Right ventricle myocardium superior (tissue), 1 donor: ENCODE data around the gene TPRG1. TPM values are rescaled to one million over a fixed set of nuclear protein-coding genes. Genes with fewer than 3 reads are reported as not detected.
A peak's percentile ranks its signal among the peaks of the same experiment; 100 is the strongest.

Source experiments
- ATAC-seq: fragments of 200-7000 bp; cut with Tn5 transposase; one replicate; pipeline ENCODE4 v1.9.1; 2020; ENCODE audit warnings: mild to moderate bottlenecking; ENCODE audit not compliant: poor library complexity
- DNase-seq: peaks from one replicate; pipeline ENCODE4 v3.0.0-alpha.2; 2020
- intact Hi-C: fragments of 100-400 bp; cut with DNase I; formaldehyde crosslinking; loops from one replicate; pipeline ENCODE4 v1.11.2; 2022
- total RNA-seq: library from RNA; stranded (reverse); fragmentation: NEBNext Ultra II Directional; extraction: Animal tissue kit (Norgen Biotek cat#: 25700); gene quantifications from one replicate; pipeline ENCODE4 v1.2.1, GENCODE V29; 2021
- donor health status: DM: no; HTN: yes; CAD: no; lungs with severe emphysema.

TPRG1 gene
- total RNA-seq, 1 donor from 2014 or later, result 2.7 TPM

DNA sequence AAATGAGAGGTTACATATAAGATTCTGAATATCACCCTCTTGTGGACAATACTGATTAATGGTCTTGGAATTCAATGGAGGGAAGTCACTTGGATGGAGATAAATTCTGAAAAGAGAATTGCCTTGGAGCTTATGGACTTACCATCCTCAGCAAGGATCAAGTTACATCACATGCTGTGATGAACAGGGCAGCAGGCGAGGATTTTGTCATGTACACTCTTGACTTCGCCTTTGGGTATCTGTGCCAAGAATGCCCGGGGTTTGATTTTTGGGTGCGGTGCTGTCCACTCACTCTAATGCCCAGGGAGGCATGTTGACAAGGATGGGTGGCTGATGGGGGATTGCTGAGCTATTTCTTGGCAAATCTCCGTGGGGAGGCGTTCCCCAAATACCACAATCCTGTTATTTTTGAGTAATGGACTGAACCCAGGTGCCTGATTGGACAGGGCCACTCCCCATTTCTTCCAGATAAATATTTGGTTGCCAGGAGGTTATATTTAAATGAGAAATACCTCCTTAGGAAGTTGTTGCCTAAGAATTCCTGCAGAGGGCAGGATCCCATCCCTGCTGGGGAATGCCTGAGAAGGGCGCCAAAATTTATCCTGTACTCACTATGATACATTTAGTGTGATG lies 96.3 kb downstream of the TPRG1 start:
- intact Hi-C loops, result no loop called here
- ATAC-seq (no peak), DNase-seq (no peak)

DNA sequence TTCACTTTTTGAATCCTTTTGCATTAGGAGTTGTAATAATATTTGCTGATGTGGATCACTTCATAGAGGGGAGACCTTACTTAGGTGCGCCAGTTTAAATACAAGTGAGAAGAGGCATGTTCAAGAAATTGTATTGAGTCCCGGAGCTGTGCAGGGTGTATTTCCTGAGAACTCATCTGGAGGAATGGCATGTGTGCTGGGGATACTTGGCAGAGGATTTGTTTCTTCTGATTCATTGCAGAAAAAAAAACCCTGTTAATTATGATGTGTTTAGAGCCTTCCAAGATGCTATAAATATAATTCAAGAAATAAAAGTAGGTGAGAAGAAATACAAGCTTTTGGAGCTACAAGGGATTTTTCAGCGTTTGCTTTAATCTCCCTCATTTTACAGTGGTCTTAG lies 97.6 kb downstream of the TPRG1 start:
- intact Hi-C loops, result no loop called here
- ATAC-seq, result no peak
- no peak for DNase-seq

DNA sequence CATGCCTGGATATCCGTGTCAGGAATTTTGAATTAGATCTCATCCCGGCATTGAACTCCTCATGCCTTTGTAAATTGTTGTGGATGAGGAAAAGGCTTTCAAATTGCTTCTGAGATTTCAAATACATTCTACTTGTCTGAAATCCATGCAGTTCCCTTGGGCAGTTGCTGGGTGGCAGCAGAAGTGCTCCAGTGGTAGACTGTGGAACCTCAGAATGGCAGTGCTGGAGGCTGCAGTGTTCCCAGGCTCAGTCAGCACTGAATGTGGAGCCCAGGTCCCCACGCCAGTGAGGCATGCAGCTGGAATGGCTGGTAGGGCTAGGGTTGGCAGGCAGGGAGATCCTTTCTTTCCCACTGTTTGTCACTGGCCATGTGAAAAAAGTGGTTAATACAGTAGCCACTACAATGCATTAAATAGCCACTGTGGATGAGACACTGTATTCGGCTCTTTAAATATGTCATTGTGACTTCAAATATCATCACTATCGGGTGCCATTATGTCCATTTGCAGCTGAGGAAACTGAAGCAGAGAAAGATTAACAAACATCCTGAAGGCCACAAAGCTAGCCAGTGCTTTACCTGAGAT lies 98.6 kb downstream of the TPRG1 start:
- DNase-seq (peak; percentile 41), ATAC-seq (peak; percentile 84)
- intact Hi-C loops, result loop anchor here (5.0 kb wide), 1 partner anchor 677 kb away; no protein-coding TSS in a partner anchor

DNA sequence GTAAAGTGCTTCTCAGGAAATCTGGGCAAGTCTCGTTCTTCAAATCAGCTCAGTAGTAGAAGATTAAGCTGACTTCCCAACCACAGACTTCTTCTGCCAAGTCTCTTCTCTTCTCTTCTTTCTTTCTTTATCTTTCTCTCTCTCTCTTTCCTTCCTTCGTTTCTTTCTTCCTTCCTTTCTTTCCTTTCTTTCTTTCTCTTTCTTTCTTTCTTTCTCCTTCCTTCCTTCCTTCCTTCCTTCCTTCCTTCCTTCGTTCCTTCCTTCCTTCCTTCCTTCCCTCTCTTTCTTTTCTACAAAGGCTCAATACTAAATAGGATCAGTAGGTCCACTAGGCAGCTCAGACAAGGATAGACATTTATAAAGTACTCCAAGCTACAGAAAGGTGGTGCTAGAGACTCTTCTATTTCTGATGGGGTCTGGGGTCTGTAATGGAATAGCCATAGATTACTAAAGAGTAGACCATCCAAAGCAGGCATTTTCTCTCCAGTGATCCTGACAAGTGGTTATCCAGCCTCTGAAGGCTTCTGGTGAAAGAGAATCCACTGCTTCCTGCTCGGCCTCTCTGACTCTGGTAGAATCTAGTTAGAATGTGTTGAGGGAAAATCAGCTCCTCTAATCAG lies 100.8 kb downstream of the TPRG1 start:
- DNase-seq (no peak), ATAC-seq (no peak)
- intact Hi-C loops, result loop anchor here (5.0 kb wide), 1 partner anchor 675 kb away; no protein-coding TSS in a partner anchor

DNA sequence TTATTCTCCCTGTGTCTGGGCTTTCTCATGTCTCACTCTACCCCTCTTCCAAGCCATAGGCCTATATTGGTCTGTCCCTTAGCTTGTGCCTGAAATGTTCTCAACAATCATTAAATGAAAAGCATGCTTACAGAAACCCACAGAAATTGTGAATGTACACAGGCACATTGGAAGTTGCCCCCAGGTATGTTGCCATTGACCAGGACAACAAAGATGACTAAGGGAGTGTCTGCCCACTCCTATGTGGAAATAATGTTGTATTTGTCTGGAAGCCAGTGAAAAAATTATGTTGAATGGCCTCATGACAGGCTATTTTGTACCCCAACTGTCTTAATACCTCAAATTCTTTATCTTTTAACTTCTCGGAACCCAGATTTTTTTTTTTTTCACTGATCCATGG lies 102.0 kb downstream of the TPRG1 start:
- ATAC-seq, result no peak
- intact Hi-C loops, result loop anchor here (5.0 kb wide), 1 partner anchor 674 kb away; no protein-coding TSS in a partner anchor
- no peak for DNase-seq

DNA sequence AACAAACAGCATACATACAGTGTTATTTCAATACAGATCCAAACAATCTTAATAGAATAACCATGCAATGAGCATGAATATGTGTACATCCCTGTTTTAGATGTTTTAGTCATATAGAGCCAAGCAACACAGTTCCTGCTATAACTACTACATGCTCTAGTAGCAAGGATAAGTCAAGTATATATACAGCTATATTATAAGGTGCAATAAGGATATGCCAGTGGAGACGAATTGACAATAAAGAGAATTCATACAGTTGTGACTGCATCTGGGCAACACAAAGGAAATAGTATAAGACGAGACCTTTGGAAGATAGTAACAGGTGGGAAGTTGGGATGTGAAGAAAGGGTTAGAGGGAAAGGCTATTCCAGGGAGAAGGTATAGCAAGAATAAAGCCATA lies 103.4 kb downstream of the TPRG1 start:
- intact Hi-C loops, result no loop called here

DNA sequence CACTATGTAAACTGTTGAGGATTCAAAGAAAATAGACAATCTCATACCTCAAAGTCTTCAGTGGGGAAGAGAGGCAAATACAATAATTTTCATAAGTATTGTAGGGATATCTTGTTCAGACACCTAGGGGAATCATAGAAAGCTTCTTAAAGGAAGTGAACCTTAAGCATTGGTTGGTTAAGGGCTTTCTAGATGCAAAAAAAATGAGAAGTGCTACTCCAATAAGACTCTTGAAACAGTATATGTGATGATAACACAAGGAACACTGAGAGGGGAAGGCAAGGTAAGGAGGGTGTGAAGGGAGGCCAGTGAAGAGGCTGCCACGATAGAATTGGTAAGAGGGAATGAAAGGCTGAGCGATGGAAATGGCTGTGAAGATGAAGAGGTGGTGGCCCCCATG lies 104.1 kb downstream of the TPRG1 start:
- DNase-seq (no peak), ATAC-seq (no peak)
- intact Hi-C loops, result no loop called here

More for the DNA sequence above, 103.4 kb downstream of the TPRG1 start:
- ATAC-seq (no peak), DNase-seq (no peak)

DNA sequence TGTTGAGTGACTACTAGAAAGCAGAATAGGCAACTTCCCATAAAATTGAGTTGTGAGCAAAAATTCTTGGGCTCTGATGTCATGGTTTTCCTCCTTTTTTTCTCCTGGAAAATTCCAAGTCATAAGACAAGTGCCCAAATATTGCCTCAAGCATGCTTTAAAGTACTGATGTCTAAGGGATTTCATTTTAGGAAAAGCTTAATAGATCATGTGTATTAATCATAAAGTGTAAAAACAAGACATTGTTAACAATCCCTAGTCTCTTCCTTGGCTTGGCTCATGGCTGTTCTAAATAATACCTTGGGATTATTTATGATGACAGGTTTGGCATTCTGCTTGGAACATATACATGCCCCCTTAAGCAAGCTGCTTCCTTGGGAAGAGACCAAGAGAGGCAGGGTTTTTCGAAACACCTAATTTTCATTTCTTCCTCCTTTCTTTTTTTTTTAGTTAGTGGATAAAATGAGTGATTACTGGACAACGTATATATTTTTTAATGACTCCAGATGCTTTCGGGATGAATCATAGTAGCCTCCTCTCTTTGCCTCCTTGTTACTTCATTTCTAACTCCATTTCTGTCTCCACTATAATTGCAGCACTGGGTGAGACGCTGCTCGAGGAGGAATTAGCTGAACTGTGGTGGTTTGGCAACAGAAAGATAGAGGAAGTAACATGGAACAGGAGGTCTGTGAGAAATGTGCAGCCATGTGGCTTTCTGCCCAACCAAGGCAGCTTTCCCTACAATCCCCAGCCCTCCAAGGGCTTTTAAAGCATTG lies 104.9 kb downstream of the TPRG1 start:
- DNase-seq, result no peak
- peak; percentile 68 for ATAC-seq
- intact Hi-C loops, result no loop called here

DNA sequence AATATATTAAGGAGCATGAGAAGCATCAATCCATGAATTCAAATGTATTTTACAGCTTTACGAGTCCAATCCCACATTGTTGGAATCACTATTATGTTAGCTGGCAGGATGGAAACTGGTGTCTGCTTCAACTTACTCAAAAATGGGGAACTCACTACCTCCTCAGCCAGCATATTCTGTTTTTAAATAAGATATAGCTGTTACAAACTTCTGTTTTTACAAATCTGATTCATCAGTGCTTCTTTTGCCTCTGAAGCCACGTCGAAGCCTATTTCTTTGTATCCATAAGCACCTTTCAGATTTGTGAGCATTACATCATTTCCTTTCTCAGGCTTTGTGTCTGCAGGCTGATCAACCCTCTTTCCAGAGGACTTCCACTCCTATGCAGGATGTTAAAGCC lies 105.9 kb downstream of the TPRG1 start:
- DNase-seq (no peak), ATAC-seq (no peak)
- intact Hi-C loops, result no loop called here

DNA sequence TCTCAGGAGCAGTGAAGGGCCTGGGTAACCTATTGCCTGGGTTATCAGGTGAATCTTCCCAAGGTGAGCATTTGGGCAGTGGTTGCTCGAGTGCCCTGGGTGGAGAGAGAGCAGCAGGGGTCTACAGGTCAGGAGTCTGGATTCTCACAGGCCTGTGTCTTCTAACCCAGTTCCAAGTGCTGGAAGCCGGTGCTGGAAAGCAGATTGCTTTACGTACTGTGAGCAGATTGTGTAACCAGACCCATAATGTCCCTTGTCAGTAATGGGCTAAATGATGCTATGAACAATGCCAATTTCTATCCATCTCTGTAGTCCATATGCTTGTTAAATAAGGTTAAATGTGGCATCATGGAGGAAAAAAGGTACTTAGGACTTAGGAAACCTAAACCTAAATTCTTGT lies 106.5 kb downstream of the TPRG1 start:
- DNase-seq, result no peak
- intact Hi-C loops, result no loop called here
- no peak for ATAC-seq

DNA sequence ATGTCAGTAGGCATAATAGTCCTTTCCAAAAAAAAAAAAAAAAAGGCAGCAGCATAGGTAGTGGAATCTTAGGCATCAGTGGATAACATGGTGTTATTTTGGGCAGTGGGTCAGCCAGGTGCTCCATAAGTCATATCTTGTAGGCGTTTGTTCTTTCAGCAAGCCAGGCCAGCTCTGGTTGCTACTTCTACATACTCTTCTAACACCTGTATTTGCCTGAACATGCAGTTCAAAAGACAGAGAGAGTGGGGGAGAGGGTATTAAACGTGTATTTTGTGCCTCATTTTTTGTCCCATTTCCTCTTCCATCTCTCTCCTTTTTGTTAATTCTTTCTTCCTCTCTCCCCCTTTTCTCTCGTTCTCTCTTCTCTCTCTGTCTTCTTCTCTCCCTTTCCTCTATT lies 110.4 kb downstream of the TPRG1 start:
- ATAC-seq (no peak), DNase-seq (no peak)
- intact Hi-C loops, result no loop called here

DNA sequence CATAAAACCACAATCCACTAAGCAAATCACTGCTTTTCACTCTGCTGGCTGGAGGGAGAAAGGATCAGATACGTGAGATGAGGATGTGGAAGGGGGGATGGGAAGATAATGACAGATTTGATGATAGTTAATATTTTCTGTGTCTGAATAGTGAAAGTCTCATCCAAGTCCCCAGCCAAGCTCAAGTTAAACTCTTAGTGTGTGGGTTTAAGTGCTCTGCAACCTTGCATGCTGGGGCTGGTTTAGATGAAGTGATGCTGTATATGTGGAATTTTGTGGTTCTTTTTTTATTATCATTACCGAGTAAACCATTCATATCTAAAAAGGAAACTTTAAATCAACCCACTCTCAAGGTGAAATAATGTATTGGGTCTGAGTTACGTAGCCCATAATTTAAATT lies 111.0 kb downstream of the TPRG1 start:
- DNase-seq (no peak), ATAC-seq (no peak)

DNA sequence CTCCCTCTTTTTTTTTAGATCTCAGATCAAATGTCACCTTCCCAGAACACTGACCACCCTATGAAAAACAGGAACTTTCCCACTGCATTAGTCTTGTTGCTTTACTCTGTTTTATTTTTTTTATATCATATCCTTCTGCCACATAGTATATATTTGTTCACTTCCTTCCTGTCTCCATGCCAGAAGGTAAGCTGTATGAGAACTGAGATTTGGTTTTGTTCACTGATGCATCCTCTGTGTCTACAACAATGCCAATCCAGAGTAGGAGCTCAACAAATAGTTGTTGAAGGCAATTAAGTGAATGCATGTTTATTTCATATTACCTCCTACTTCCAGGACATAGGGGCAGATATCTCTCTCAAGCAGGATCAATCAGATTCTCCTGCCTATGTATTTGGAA lies 114.4 kb downstream of the TPRG1 start:
- DNase-seq (no peak), ATAC-seq (no peak)
- intact Hi-C loops, result no loop called here

More for the DNA sequence above, 111.0 kb downstream of the TPRG1 start:
- intact Hi-C loops, result no loop called here

DNA sequence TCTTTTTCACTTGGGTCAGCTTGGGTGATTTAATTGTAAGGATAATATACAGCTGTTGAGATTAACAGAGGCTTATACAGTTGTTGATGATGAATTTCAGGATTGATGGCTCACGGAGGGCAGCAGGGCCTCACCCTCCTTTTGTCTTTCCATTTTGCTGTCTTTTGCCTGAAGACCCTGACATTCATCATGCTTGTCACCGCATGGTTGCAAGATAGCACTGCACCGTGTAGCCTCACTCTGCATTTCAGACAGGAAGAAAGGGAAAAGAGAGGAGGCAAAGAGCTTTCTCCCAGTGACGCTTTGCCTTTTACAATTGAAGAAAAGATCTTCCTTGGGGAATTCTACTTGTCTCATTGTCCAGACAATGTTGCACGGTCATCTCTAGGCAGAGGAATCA lies 115.1 kb downstream of the TPRG1 start:
- DNase-seq (no peak), ATAC-seq (no peak)
- intact Hi-C loops, result no loop called here

DNA sequence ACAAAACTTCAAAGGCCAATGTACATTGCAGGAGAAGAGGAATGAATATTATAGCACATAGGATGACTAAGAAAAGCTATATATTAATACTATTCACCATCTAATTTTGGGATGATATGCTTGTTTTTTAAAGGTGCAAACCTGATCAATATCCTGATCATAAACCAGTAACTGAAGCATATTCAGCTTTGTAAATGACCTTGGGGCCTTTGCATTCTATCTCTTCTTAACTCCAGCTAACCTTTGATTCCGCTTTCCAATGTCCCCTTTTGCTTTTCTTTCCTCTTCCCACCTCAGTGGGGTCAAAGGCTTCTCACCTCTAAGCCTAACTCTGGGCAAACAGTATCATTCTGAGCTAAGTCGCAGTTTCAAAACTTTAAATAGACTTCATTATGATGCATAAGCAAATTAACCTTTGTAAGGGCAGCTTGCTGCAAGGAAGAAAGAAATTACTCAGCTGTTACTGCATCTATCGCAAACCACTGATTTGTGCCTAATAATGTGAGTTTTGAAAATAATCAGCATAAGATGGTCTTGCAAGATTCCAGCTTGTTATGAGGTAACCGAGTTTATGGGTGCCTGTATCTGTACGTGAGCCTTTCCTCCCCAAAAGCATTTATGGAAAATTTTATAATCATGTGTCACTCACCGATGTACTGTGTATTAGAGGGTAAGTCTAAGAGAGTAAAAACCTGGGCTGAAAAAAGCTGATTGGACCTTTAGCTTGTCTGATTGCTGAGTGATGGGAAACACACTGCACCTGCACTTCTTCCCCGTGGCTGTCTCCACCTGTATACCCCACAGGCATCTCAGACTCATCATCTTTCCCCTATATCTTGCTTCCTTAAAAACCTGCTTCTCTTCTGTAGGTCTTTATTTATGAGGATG lies 116.8 kb downstream of the TPRG1 start:
- ATAC-seq (no peak), DNase-seq (no peak)
- intact Hi-C loops, result no loop called here

DNA sequence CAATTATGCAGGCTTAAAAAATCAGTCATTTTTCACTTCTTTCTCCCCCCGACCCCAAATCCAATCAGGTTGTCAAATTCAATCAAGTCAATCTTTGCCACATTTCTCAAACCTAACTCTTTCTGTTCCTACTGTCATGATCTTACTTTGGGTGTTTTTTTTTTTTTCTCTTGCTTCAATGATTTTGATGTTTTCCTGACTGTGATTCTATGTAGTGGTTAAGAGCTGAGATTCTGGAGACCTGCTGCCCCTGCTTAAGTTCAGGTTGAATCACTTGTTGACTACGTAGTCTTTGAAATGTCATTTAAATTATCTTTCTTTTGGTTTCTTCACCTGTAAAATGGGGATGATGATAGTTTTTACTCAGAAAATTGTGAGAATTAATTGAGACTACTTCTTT lies 117.5 kb downstream of the TPRG1 start:
- DNase-seq, result no peak
- intact Hi-C loops, result no loop called here
- no peak for ATAC-seq

DNA sequence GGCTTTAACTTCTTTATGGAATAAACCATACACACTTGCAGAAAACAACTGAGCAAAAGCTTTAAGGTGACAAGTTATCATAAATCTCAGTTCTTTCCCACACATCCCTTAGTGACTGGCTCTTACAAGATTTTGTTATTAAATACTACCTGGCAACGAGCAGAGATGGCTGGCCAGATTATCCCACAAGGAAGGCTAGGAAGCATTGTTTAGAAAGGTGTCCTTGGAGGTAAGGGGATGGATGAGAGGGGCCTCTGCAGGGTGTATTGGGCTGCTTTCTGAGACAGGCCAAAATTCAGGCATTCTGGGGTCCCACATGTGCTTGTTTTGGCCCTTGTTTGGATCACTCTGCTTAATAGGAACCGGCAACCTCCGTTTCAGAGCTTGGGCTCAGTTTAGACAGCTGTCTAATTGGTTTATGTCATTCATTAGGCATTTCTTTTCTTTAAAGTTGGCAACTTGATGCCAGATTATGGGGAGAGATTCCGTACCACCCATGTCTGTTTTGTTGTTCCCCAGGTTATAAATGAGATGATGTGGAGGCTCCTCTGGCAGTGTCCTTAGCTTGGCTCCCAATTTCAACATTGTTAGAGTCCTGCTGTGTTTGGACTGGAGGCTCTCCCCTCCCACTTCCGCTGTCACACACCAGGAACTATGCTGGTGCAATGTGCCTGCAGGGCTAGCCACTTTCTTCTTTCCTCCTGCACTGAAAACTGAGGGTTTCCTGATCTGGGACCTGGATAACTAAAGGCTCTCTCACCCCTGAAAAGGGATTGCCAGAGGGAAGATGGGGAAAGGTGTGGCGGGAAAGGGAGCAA lies 121.1 kb downstream of the TPRG1 start:
- no peak for ATAC-seq
- no peak for DNase-seq

DNA sequence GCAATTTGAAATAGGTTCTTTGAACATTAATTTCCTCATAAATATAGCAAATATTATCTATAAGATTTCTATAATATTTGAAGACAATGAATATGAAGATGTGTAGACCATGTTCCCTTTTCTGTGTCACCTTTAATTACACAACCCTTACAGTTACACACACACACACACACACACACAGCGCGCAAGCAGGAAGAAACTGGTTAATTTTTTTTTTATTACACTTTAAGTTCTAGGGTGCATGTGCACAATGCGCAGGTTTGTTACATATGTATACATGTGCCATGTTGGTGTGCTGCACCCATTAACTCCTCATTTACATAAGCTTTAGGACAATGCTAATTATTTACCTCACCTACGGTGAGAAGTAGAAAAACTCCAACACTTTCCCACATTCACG lies 122.9 kb downstream of the TPRG1 start:
- intact Hi-C loops, result no loop called here
- DNase-seq, result no peak
- no peak for ATAC-seq

More for the DNA sequence above, 121.1 kb downstream of the TPRG1 start:
- intact Hi-C loops, result no loop called here
